Skin epidermis (tissue), 12 donors: ENCODE results near the gene CTAGE9.
"Not testable (repeated sequence)": the region's sequence is repeated elsewhere in the genome, so short reads cannot be mapped to it uniquely, and the experiment has no call there.

Experiments
- H3K27ac ChIP-seq, 21 experiments: fragments of 200-600 bp; sonication (generic) in 11 of 21; one replicate each; pipeline ENCODE4 v1.5.0; 2020; ENCODE audit warnings: mild to moderate bottlenecking in 3 of 21, inconsistent platforms in 2 of 21, moderate library complexity in 2 of 21
- H3K4me3 ChIP-seq, 7 experiments: fragments of 200-600 bp; sonication (generic) in 2 of 7; one replicate each; pipeline ENCODE4 v1.5.0; 2020; ENCODE audit warnings: inconsistent platforms in 2 of 7, mild to moderate bottlenecking in 2 of 7, moderate library complexity in 1 of 7

Gene CTAGE9

GRCh38 chr6:131731224-131731623, 20.4 kb upstream of the CTAGE9 start:
- Histone ChIP-seq H3K27ac (no peak overlapping the region), H3K4me3 (no peak overlapping the region)

GRCh38 chr6:131730264-131730663, 19.4 kb upstream of the CTAGE9 start:
- H3K27ac ChIP-seq, result no peak overlapping the region

DNA sequence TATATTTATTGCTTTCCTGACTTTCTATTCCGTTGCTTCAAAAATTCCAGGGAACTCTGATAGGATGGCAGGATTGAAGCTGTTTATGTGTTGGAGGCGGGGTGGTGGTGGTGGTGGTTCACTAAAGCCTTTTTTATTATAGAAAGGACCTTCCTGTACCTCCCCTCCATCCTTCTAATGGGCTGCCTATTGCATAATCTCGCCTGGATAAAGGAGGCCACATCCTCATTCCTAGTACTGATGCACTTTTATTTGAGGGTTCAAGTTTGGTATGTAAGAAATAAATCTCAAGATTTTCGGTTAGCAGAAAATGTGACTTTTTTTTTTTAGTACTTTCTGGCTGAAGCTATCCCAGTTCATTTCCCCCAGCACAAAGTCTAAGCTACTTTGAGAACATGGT, 18.7 kb upstream of the CTAGE9 start:
- Histone ChIP-seq H3K4me3 (no peak overlapping the region), H3K27ac (no peak overlapping the region)

More at GRCh38 chr6:131730264-131730663, 19.4 kb upstream of the CTAGE9 start:
- no peak overlapping the region for H3K4me3 ChIP-seq

- H3K4me3 ChIP-seq, result no peak overlapping the region
These were observed 17.6 kb upstream of the CTAGE9 start for GRCh38 chr6:131728296-131728939.

DNA sequence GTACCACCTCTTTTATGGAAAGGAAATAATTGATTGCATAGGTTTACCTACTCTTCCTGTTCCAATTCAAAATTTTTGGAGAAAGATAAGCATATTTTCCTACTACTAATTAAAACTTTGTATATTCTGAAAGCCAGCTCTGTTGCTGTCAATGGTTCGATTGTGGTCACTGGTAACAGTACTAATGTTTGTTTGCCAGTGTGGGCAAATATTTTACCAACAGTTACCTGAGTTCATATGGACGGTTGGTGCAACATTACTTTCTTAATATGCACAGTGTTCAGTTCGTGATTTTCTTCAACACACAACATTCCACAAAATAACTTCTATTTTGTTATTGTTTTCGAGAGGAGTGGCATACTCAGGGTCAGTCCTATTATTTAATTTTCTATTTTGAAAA, 17.1 kb upstream of the CTAGE9 start:
- Histone ChIP-seq H3K4me3 (no peak overlapping the region), H3K27ac (no peak overlapping the region)

More at GRCh38 chr6:131728296-131728939, 17.6 kb upstream of the CTAGE9 start:
- H3K27ac ChIP-seq, result no peak overlapping the region

DNA sequence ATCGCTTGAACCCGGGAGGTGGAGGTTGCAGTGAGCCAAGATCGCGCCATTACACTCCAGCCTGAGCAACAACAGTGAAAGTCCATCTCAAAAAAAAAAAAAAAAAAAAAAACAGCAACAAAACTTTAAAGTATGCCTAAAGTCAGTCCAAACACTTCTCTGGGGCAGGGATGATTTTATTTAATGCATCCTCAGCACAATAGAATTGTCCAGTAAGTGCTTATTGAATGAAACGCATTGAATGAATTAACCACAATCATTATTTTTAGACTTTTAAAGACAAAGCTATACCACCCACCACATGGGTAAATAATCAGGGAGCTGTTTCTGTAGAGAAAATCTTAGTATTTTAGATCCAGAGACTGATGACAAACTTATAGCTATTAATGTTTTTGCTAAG, 16.6 kb upstream of the CTAGE9 start:
- H3K27ac ChIP-seq, result no peak overlapping the region
- no peak overlapping the region for H3K4me3 ChIP-seq

DNA sequence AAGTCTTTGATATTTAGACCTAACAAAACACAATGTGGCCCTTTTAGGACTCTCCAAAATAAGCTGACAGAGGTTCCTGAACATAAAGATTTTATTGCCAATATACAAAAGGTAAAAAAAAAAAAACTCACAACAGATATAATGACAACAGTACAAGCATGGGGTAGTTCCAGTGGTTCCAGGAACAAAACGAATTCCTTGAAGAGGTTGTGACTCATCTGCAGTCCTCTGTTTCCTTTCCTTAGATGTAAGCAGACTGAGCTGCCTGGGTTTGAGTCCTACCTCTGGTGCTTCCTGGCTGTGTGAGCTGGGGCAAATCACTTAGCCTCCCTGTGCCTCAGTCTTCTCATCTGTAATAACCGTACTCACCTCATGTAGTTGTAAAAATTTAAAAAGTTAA, 13.3 kb upstream of the CTAGE9 start:
- H3K27ac ChIP-seq, result no peak overlapping the region

DNA sequence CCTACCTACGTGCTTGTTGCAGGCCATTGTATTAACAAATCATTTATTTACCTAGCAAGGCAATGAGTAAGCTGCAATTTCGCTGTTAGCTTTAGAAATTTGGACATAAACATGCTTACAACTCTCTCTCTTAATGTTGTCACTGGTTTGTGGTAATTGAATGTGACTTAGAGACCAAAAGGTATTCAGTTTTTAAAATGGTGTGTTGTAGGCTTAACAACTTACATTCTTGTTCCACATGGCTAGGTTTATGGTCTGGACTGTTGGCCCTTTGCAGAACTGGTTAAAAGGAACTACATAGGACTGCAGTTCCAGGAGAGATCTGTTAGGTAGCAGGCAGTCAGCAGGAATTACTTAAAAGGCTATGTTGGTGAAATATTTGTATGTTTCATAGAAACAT, 10.3 kb upstream of the CTAGE9 start:
- Histone ChIP-seq H3K4me3 (no peak overlapping the region), H3K27ac (no peak overlapping the region)

More for the DNA sequence above, 13.3 kb upstream of the CTAGE9 start:
- H3K4me3 ChIP-seq, result no peak overlapping the region

DNA sequence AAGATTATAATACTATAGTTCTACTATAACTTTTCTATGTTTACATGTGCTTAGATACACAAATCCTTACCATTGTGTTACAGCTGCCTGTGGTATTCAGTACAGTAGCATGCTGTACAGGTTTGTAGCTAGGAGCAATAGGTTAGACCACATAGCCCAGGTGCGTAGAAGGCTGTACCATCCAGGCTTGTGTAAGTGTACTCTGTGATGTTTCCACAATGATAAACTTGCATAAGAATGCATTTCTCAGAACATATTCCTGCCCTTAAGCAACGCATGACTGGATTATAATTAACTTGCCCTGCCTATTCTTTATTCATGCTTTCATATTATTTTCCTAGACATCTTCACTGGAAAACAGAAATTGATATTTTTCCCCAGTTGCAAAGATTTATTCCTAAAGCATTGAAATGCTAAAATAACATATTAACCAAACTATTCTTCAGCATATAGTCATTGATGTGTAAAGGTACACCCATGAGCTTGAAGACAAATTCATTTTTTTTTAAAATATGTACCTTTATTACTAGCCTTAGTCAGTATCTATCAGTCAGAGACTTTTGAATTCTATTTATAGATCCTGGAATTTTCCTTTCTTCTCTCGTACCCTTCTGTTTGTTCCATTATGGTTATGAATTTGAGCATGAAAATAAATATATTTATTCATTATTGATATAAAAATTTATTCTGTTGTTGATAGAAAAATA, 7.2 kb upstream of the CTAGE9 start:
- no peak overlapping the region for H3K4me3 ChIP-seq
- H3K27ac ChIP-seq, result no peak overlapping the region

DNA sequence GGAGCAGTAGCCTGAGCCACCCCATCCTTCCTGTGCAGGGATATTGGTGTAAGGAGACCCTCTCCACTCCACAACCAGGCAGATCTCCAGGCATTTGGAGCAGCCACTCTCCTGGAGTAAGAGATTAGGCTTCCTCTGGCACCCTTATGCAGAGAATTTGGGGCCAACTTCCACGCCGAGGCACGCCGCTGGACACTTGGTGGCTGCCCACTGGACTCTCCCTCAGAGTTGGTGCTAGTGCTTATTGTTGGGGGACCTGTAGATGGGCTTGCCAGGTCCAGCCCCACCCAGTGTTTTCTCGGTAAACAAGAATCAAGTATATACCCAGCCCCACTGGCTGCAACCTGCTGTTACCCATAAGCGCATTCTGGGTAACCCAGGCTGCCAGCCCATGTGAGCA, 4.8 kb upstream of the CTAGE9 start:
- H3K27ac ChIP-seq, H3K4me3 ChIP-seq: not testable (repeated sequence)

GRCh38 chr6:131703905-131704304, 6.9 kb downstream of the CTAGE9 start:
- H3K4me3 ChIP-seq, result not testable (repeated sequence)

GRCh38 chr6:131700851-131701250, 10.0 kb downstream of the CTAGE9 start:
- H3K27ac ChIP-seq, H3K4me3 ChIP-seq: not testable (repeated sequence)

More at GRCh38 chr6:131703905-131704304, 6.9 kb downstream of the CTAGE9 start:
- not testable (repeated sequence) for H3K27ac ChIP-seq

GRCh38 chr6:131696956-131697355, 13.9 kb downstream of the CTAGE9 start:
- no peak overlapping the region for H3K27ac ChIP-seq

GRCh38 chr6:131694832-131695426, 15.9 kb downstream of the CTAGE9 start:
- H3K27ac ChIP-seq, result no peak overlapping the region
- no peak overlapping the region for H3K4me3 ChIP-seq

More at GRCh38 chr6:131696956-131697355, 13.9 kb downstream of the CTAGE9 start:
- no peak overlapping the region for H3K4me3 ChIP-seq

DNA sequence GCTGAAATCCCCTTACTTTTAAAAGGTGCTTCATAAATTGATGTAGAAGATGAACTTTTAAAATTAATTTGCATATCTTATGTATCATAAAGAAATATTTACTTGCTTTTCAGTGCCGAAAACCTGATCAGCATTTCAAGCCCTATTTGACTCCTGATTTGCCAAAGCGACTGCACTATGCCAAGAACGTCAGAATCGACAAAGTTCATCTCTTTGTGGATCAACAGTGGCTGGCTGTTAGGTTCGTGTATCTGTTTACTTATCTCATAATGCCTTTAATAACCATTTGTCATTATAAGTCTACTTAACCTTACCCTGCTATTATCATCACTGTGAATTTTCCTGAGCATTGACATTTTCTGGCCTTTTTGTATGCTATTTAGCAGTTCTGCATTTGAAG, 17.4 kb downstream of the CTAGE9 start:
- Histone ChIP-seq H3K4me3 (no peak overlapping the region), H3K27ac (no peak overlapping the region)

- Histone ChIP-seq H3K4me3 (no peak overlapping the region), H3K27ac (no peak overlapping the region)
These were observed 18.2 kb downstream of the CTAGE9 start for GRCh38 chr6:131692589-131692988.

DNA sequence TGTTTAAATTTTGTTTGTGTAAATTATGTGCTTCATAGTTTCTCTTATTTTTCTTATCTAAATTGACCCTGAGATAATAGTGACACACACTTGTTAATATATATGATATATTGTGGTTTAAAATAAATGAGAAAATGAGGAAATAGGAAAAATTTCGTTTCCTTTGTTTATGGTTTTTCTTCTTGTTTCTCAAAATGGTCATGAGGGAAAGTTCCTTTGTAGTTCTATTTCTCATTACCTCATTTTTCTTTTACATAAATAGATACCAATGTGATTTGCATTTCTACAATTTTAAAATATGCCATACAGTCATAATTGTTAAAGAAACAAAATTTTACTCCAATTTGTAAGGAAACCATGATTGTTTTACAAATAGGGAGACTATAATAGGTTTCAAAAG, 18.8 kb downstream of the CTAGE9 start:
- H3K4me3 ChIP-seq, result no peak overlapping the region
- H3K27ac ChIP-seq, result no peak overlapping the region

DNA sequence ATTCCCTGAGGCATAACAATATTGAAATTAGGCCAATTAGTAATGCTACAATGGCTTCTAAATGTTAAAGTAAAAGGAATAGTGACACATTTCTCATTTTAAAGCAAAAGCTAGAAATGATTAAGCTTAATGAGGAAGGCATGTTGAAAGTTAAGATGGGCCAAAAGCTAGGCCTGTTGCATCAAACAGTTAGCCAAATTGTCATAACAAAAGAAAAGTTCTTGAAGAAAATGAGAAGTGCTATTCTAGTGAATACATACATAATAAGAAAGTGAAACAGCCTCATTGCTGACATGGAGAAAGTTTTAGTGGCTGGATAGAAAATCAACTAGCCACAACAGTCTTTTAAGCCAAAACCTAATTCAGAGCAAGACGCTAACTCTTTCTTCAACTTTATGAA, 22.5 kb downstream of the CTAGE9 start:
- Histone ChIP-seq H3K27ac (peak overlapping the region in 2 of 21 experiments; percentile 13 to 33), H3K4me3 (no peak overlapping the region)

DNA sequence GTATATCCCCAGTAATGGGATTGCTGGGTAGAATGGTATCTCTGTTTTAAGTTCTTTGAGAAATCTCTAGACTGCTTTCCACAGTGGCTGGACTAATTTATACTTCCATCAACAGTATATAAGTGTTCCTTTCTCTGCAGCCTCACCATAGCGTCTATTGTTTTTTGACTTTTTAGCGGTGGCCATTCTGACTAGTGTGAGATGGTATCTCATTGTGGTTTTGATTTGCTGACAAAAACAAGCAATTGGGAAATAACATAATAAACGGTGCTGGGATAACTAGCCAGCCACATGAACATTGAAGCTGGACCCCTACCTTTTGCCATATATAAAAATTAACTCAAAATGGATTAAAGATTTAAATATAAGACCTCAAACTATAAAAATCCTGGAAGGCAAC, 23.8 kb downstream of the CTAGE9 start:
- no peak overlapping the region for H3K4me3 ChIP-seq
- no peak overlapping the region for H3K27ac ChIP-seq

DNA sequence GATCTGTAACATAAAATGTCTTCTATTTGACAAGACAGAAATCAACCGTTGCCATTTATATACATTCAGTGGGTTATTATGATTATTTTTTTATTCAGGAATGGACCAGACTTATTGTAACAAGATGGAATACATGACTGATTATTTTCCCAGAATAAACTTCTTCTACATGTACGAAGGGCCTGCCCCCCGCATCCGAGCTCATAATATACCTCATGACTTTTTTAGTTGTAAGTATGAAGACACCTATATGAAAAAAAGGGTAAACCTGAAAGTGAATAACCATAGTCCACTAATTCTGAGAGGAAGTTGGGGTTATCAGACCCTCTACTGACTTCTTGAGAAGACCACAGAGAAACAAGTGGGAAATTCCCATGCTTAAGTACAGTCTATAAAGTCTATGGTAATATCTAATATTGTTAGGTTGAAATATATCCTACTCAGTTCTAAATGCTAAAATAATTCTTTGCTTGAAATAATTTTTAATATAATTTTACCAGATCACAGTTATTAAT, 25.5 kb downstream of the CTAGE9 start:
- H3K4me3 ChIP-seq, result no peak overlapping the region
- H3K27ac ChIP-seq, result no peak overlapping the region

DNA sequence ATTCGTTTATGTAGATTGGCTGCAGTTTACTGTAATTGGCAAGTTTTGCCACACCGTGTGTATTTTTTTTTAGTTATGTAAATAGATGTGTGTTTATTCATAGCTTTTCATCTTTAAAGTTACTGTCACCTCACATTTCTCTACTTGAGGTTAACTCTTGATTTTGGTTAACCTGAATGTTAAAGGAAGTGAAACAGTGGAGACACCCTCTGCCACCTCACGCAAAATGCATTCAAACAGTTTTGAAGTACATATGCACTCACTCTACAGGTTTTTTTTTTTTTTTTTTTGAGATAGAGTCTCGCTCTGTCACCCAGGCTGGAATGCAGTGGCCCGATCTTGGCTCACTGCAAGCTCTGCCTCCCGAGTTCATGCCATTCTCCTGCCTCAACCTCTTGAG, 27.3 kb downstream of the CTAGE9 start:
- Histone ChIP-seq H3K27ac (no peak overlapping the region), H3K4me3 (no peak overlapping the region)
